HG03432 (cell line): ENCODE results near the gene TMEM17.

Experiments
- ATAC-seq: cut with Tn5 transposase; IDR thresholded peaks from one replicate; pipeline ENCODE4 v1.9.1; 2021; ENCODE audit warnings: mild to moderate bottlenecking, moderate library complexity; ENCODE audit not compliant: unreplicated experiment

The TMEM17 gene

GRCh38 chr2:62458206-62458641 is 47.8 kb downstream of the TMEM17 start:
- no peak for ATAC-seq

DNA sequence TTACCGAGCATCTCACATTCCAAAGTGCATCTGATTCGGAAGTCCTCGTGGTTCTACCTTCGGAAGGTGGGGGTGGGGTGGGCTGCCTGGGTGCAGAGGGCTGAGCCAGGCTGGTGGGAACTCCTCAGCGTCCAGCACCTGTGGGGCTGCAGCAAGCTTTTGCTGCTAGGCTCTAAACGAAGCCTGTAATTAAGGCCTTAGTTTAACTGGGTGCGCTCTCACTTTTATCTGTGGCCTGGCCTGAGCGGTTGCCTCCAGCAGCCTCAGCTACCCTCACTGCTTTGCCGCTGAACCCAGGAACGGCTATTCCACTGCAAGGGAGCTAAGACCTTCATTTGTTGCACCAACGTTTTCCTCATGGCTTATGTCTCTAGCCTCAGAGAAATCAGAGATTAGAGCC is 48.4 kb downstream of the TMEM17 start:
- no peak for ATAC-seq

DNA sequence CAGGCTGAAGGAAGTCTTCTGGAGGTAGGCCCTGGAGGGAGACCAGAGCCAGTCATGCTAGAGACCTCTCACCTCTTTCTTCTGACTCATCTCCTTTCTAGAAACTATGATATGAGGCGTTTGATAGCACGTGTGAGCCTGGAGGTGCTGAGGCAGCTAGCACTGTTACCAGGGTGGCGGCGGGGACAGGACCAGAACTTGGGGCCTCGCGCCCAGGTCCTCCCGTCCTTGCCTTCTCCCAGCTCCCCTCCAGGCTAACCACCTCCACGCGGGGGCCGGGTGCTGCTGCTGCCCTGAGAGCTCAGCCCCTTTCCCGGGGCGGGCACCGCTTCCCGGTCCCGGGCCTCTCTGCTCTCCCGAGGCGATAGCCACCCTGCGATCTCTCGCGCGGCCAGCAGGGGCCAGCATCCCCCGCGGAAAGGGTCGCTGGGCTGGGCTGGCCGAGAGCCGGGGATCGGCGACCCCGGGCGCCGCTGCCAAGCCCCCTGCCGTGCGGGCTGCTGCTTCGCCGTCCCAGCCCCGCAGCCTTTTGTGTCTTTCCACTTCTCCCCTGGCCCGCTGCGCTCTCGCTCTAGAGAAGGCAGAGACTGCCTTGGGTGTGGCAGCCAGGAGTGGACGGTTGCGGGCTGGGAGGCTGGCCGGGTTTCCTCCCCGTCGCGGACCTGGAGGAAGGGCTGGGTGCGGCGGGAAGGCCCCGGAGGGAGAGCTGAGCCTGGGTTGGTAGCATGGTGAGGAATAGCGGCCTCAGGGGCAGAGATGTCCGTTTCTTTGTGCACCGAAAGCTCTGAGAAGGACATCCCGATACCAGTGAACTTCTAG is 49.1 kb downstream of the TMEM17 start:
- peak; percentile 94 for ATAC-seq

DNA sequence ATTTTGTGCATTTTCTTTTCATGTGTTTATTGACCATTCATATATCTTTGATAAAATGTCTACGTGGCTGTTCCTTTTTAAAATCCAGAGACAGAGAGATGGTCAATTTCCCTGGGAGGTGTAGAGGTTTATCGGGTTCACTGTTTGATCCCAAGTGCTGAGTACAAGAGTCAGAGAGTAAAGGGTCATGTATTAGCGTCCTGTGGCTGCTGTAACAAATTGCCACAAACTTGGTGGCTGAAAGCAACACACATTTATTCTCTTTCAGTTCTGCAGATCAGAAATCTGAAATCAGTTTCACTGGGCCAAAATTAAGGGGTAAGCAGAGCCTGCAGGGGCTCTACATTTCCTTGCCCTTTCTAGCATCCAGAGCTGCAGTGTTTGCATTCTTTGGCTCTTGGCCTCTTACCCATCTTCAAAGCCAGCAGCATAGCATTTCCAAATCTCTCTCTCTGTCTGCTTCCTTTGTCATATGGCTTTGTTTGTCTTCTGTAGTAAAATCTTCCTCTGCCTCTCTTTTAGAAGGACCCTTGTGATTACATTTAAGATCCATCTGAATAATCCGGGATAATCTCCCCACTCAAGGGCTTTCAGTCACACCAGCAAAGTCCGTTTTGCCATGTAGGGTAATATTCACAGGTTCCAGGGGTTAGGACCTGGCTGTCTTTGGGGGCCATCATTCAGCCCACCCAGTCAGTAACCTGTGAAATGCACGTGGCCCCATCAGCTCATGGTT is 49.9 kb downstream of the TMEM17 start:
- ATAC-seq = no peak

- no peak for ATAC-seq
These were observed 52.0 kb downstream of the TMEM17 start for GRCh38 chr2:62453955-62454354.

GRCh38 chr2:62452701-62453454 is 53.1 kb downstream of the TMEM17 start:
- ATAC-seq = no peak

GRCh38 chr2:62450716-62451191 is 55.2 kb downstream of the TMEM17 start:
- no peak for ATAC-seq
